H1 (cell line): ENCODE measurements around the gene PCDHA1.
"Not testable (repeated sequence)": the region's sequence is repeated elsewhere in the genome, so short reads cannot be mapped to it uniquely, and the experiment has no call there.

Experiments used
- CTCF ChIP-seq, 3 experiments: IDR thresholded peaks; 1 replicate in 2 of 3; 2 replicates in 1 of 3; pipeline versions ENCODE4 v1.5.1 to v1.6.1; 2011; ENCODE audit warnings: low read length in 3 of 3, mild to moderate bottlenecking in 3 of 3, inconsistent platforms in 2 of 3, low read depth in 1 of 3, moderate library complexity in 1 of 3; ENCODE audit not compliant: insufficient read depth in 1 of 3; ENCODE audit errors: control extremely low read depth in 1 of 3
- KDM1A ChIP-seq: fragments of 200-600, 300-600 bp; sonication (generic); IDR thresholded peaks from 2 replicates; pipeline ENCODE4 v1.7.1; 2016; ENCODE audit warnings: mild to moderate bottlenecking, low read length, borderline replicate concordance
- POLR2A ChIP-seq, 2 experiments: IDR thresholded peaks; 1 replicate in 1 of 2; 2 replicates in 1 of 2; pipeline ENCODE4 v1.6.1; 2011; ENCODE audit warnings: low read depth in 2 of 2, low read length in 2 of 2, mild to moderate bottlenecking in 2 of 2; ENCODE audit errors: control extremely low read depth in 1 of 2
- RAD21 ChIP-seq, 2 experiments: IDR thresholded peaks in 1 of 2; conservative IDR thresholded peaks in 1 of 2; 2 replicates each; pipeline ENCODE4 v1.6.1; 2011; ENCODE audit warnings: low read depth in 2 of 2, low read length in 2 of 2, improper control_type of control experiment in 1 of 2, inconsistent platforms in 1 of 2, mild to moderate bottlenecking in 1 of 2, moderate library complexity in 1 of 2
- SIN3A ChIP-seq, 2 experiments: IDR thresholded peaks in 1 of 2; conservative IDR thresholded peaks in 1 of 2; 2 replicates each; pipeline ENCODE4 v1.6.1; 2011 to 2012; ENCODE audit warnings: low read length in 2 of 2, improper control_type of control experiment in 1 of 2, low read depth in 1 of 2, mild to moderate bottlenecking in 1 of 2
- SP2 ChIP-seq: IDR thresholded peaks from 2 replicates; pipeline ENCODE4 v1.6.1; 2012; ENCODE audit warnings: mild to moderate bottlenecking, low read length, inconsistent platforms

GRCh38 chr5:140876541-140877261 is 90.8 kb downstream of the PCDHA1 start:
- not testable (repeated sequence) for TF ChIP-seq POLR2A (IDR thresholded peaks at IDR 0.05; ENCODE audit: control extremely low read depth in 1 of 2, low read depth in 2 of 2, low read length in 2 of 2); SP2; RAD21 (IDR thresholded peaks at IDR 0.05 in 1 of 2, conservative IDR thresholded peaks at IDR 0.05 in 1 of 2; ENCODE audit: low read depth in 2 of 2, low read length in 2 of 2); KDM1A; CTCF (IDR thresholded peaks at IDR 0.05; ENCODE audit: control extremely low read depth in 1 of 3, insufficient read depth in 1 of 3, low read depth in 1 of 3, low read length in 3 of 3); SIN3A (conservative IDR thresholded peaks at IDR 0.05 in 1 of 2, IDR thresholded peaks at IDR 0.05 in 1 of 2; ENCODE audit: low read depth in 1 of 2, low read length in 2 of 2)
